Stomach smooth muscle (tissue), 2 donors: ENCODE measurements around the gene BMP5.

ENCODE experiments used
- H3K27ac ChIP-seq: one replicate; pipeline ENCODE4 v1.7.0; 2013; ENCODE audit warnings: mild to moderate bottlenecking, low read length, inconsistent platforms
- H3K27me3 ChIP-seq, 2 donors: one replicate each; pipeline ENCODE4 v1.7.0; 2013; ENCODE audit warnings: low read length in 2 of 2; ENCODE audit not compliant: insufficient read depth in 2 of 2, control insufficient read depth in 1 of 2
- H3K36me3 ChIP-seq, 2 donors: one replicate each; pipeline ENCODE4 v1.7.0; 2013; ENCODE audit warnings: low read length in 2 of 2; ENCODE audit not compliant: control insufficient read depth in 2 of 2, insufficient read depth in 2 of 2
- H3K4me1 ChIP-seq: one replicate; pipeline ENCODE4 v1.7.0; 2013; ENCODE audit warnings: low read length; ENCODE audit not compliant: control insufficient read depth, insufficient read depth
- H3K4me3 ChIP-seq, 2 donors: one replicate each; pipeline ENCODE4 v1.7.0; 2013; ENCODE audit warnings: low read length in 2 of 2
- H3K9ac ChIP-seq, 2 donors: one replicate each; pipeline ENCODE4 v1.7.0; 2013; ENCODE audit warnings: low read length in 2 of 2, mild to moderate bottlenecking in 1 of 2
- H3K9me3 ChIP-seq, 2 donors: one replicate each; pipeline ENCODE4 v1.7.0; 2013; ENCODE audit warnings: low read length in 2 of 2; ENCODE audit not compliant: control insufficient read depth in 2 of 2
- donor health status: healthy.
- donor health status: Pancreatic carcinoma.

BMP5 gene

GRCh38 chr6:55872866-55873265, 2.5 kb downstream of the BMP5 start:
- Histone ChIP-seq H3K4me1 (no peaks in the 10 kb centered on the region), H3K9me3 (no peaks in the 10 kb centered on the region), H3K27ac (no peak overlapping the region), H3K36me3 (no peaks in the 10 kb centered on the region), H3K27me3 (no peaks in the 10 kb centered on the region), H3K9ac (no peak overlapping the region), H3K4me3 (no peak overlapping the region)

GRCh38 chr6:55870181-55870813, 5.1 kb downstream of the BMP5 start:
- Histone ChIP-seq H3K36me3 (no peaks in the 10 kb centered on the region), H3K27me3 (no peaks in the 10 kb centered on the region), H3K4me1 (no peaks in the 10 kb centered on the region), H3K4me3 (no peak overlapping the region), H3K9me3 (no peaks in the 10 kb centered on the region), H3K9ac (no peak overlapping the region), H3K27ac (no peak overlapping the region)

- Histone ChIP-seq H3K4me1 (no peaks in the 10 kb centered on the region), H3K9ac (no peak overlapping the region), H3K9me3 (no peaks in the 10 kb centered on the region), H3K4me3 (no peak overlapping the region), H3K27ac (no peak overlapping the region), H3K27me3 (no peaks in the 10 kb centered on the region), H3K36me3 (no peaks in the 10 kb centered on the region)
Observed at GRCh38 chr6:55869674-55870073, 5.7 kb downstream of the BMP5 start.

GRCh38 chr6:55868771-55869479, 6.5 kb downstream of the BMP5 start:
- Histone ChIP-seq H3K4me3 (no peak overlapping the region), H3K27me3 (no peaks in the 10 kb centered on the region), H3K9me3 (no peaks in the 10 kb centered on the region), H3K4me1 (no peaks in the 10 kb centered on the region), H3K9ac (no peak overlapping the region), H3K36me3 (no peaks in the 10 kb centered on the region), H3K27ac (no peak overlapping the region)

- Histone ChIP-seq H3K9ac (no peak overlapping the region), H3K4me3 (no peak overlapping the region), H3K27me3 (no peaks in the 10 kb centered on the region), H3K36me3 (no peaks in the 10 kb centered on the region), H3K27ac (no peak overlapping the region), H3K9me3 (no peaks in the 10 kb centered on the region), H3K4me1 (no peaks in the 10 kb centered on the region)
Observed at GRCh38 chr6:55868176-55868575, 7.2 kb downstream of the BMP5 start.

- Histone ChIP-seq H3K4me3 (no peak overlapping the region), H3K27ac (no peak overlapping the region), H3K9me3 (no peaks in the 10 kb centered on the region), H3K36me3 (no peaks in the 10 kb centered on the region), H3K27me3 (no peaks in the 10 kb centered on the region), H3K9ac (no peak overlapping the region), H3K4me1 (no peaks in the 10 kb centered on the region)
Observed at GRCh38 chr6:55866128-55866527, 9.3 kb downstream of the BMP5 start.

GRCh38 chr6:55853008-55854001, 22.1 kb downstream of the BMP5 start:
- Histone ChIP-seq H3K9ac (no peak overlapping the region), H3K4me3 (no peak overlapping the region), H3K36me3 (no peaks in the 10 kb centered on the region), H3K27me3 (no peaks in the 10 kb centered on the region), H3K27ac (no peak overlapping the region), H3K4me1 (no peaks in the 10 kb centered on the region), H3K9me3 (no peaks in the 10 kb centered on the region)

GRCh38 chr6:55841341-55841740, 34.0 kb downstream of the BMP5 start:
- no peaks in the 10 kb centered on the region for H3K9me3 ChIP-seq
- no peak overlapping the region for H3K27ac ChIP-seq
- no peak overlapping the region for H3K9ac ChIP-seq
- H3K4me1 ChIP-seq = no peaks in the 10 kb centered on the region
- no peaks in the 10 kb centered on the region for H3K36me3 ChIP-seq
- H3K4me3 ChIP-seq = no peak overlapping the region
- no peaks in the 10 kb centered on the region for H3K27me3 ChIP-seq

- Histone ChIP-seq H3K4me3 (no peak overlapping the region), H3K36me3 (no peaks in the 10 kb centered on the region), H3K27ac (no peak overlapping the region), H3K27me3 (no peaks in the 10 kb centered on the region), H3K9ac (no peak overlapping the region), H3K9me3 (no peaks in the 10 kb centered on the region), H3K4me1 (no peaks in the 10 kb centered on the region)
Observed at GRCh38 chr6:55839080-55839479, 36.3 kb downstream of the BMP5 start.

- H3K9me3 ChIP-seq = no peaks in the 10 kb centered on the region
- H3K27ac ChIP-seq = no peak overlapping the region
- no peak overlapping the region for H3K9ac ChIP-seq
- H3K4me1 ChIP-seq = no peaks in the 10 kb centered on the region
- no peaks in the 10 kb centered on the region for H3K36me3 ChIP-seq
- no peaks in the 10 kb centered on the region for H3K27me3 ChIP-seq
- no peak overlapping the region for H3K4me3 ChIP-seq
Observed at GRCh38 chr6:55836945-55837344, 38.4 kb downstream of the BMP5 start.
